Muscle layer of colon (tissue), 2 donors: ENCODE data around the gene C13orf46.

Experiments
- H3K27ac ChIP-seq: one replicate; pipeline ENCODE4 v1.7.0; 2013; ENCODE audit warnings: low read depth, mild to moderate bottlenecking, low read length, moderate library complexity
- H3K27me3 ChIP-seq, 2 donors: one replicate each; pipeline ENCODE4 v1.7.0; 2013; ENCODE audit warnings: low read length in 2 of 2, mild to moderate bottlenecking in 2 of 2; ENCODE audit not compliant: insufficient read depth in 2 of 2, control insufficient read depth in 1 of 2
- H3K36me3 ChIP-seq: one replicate; pipeline ENCODE4 v1.7.0; 2013; ENCODE audit warnings: mild to moderate bottlenecking, low read length; ENCODE audit not compliant: insufficient read depth
- H3K4me1 ChIP-seq: one replicate; pipeline ENCODE4 v1.7.0; 2013; ENCODE audit warnings: mild to moderate bottlenecking, low read length; ENCODE audit not compliant: insufficient read depth
- H3K4me3 ChIP-seq, 2 donors: one replicate each; pipeline ENCODE4 v1.7.0; 2013; ENCODE audit warnings: low read length in 2 of 2, low read depth in 1 of 2, mild to moderate bottlenecking in 1 of 2, moderate library complexity in 1 of 2
- H3K9ac ChIP-seq: one replicate; pipeline ENCODE4 v1.7.0; 2013; ENCODE audit warnings: low read length
- H3K9me3 ChIP-seq: one replicate; pipeline ENCODE4 v1.7.0; 2013; ENCODE audit warnings: mild to moderate bottlenecking, low read length
- donor health status: abdominal sarcoma.
- donor health status: Adenocarcinoma of cecum.

Gene C13orf46

GRCh38 chr13:113946409-113947181 lies 27.3 kb downstream of the C13orf46 start:
- no peak overlapping the region for H3K27ac ChIP-seq
- H3K9ac ChIP-seq, result no peak overlapping the region
- H3K4me3 ChIP-seq, result no peak overlapping the region
- H3K36me3 ChIP-seq, result no peaks in the 10 kb centered on the region
- H3K4me1 ChIP-seq, result peaks cover 5% of the 10 kb centered on the region
- H3K9me3 ChIP-seq, result no peaks in the 10 kb centered on the region
- H3K27me3 ChIP-seq, result peaks cover 0 to 4% of the 10 kb centered on the region in 2 donors

- no peaks in the 10 kb centered on the region for H3K9me3 ChIP-seq
- peaks cover 4% of the 10 kb centered on the region for H3K4me1 ChIP-seq
- H3K27ac ChIP-seq, result no peak overlapping the region
- H3K9ac ChIP-seq, result no peak overlapping the region
- H3K27me3 ChIP-seq, result peaks cover 0 to 4% of the 10 kb centered on the region in 2 donors
- H3K36me3 ChIP-seq, result no peaks in the 10 kb centered on the region
- H3K4me3 ChIP-seq, result no peak overlapping the region
Measured at GRCh38 chr13:113945857-113946408, 27.9 kb downstream of the C13orf46 start.

DNA sequence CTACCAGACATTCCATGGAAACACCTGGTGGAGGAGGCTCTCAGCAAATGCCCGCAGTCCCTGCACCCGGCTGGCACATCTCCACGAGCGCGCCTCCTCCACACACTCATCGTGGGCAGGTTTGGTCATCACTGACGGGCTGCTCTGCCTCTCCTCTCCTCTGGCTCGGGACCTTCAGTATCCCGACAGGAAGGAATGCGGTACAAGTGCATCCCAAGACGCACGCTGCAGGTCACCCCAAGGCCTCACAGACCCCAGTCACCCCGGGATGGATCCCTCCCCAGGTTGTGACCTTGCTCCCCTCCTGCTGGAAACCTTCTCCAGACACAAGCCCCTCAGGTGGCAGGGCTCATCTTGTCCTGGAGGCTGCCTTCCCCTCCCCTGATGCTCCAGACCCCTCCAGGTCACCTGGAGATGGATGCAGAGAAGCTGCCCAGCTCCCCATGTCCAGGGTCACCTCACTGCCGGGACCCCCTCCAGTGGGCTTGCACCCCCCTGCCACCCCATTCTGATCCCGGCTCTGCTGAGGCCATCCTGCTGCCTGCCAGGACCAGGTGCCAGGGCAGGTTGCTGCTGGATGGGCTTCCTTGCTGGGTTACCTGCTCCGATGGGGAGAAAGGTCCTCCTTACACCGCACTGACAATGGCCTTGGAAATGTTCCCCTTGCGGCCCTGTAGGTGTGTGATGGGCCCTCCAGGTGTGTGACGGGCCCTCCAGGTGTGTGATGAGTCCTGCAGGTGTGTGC lies 29.9 kb downstream of the C13orf46 start:
- Histone ChIP-seq H3K9ac (no peak overlapping the region), H3K4me3 (no peak overlapping the region), H3K27me3 (peaks cover 0 to 10% of the 10 kb centered on the region in 2 donors), H3K9me3 (no peaks in the 10 kb centered on the region), H3K4me1 (no peaks in the 10 kb centered on the region), H3K27ac (no peak overlapping the region), H3K36me3 (no peaks in the 10 kb centered on the region)

GRCh38 chr13:113942591-113943103 lies 31.2 kb downstream of the C13orf46 start:
- Histone ChIP-seq H3K27me3 (peaks cover 0 to 16% of the 10 kb centered on the region in 2 donors), H3K9me3 (no peaks in the 10 kb centered on the region), H3K4me3 (no peak overlapping the region), H3K9ac (no peak overlapping the region), H3K36me3 (no peaks in the 10 kb centered on the region), H3K4me1 (no peaks in the 10 kb centered on the region), H3K27ac (no peak overlapping the region)

- H3K9me3 ChIP-seq, result no peaks in the 10 kb centered on the region
- no peaks in the 10 kb centered on the region for H3K4me1 ChIP-seq
- peaks cover 0 to 16% of the 10 kb centered on the region in 2 donors for H3K27me3 ChIP-seq
Measured at GRCh38 chr13:113941571-113942191, 32.2 kb downstream of the C13orf46 start.

DNA sequence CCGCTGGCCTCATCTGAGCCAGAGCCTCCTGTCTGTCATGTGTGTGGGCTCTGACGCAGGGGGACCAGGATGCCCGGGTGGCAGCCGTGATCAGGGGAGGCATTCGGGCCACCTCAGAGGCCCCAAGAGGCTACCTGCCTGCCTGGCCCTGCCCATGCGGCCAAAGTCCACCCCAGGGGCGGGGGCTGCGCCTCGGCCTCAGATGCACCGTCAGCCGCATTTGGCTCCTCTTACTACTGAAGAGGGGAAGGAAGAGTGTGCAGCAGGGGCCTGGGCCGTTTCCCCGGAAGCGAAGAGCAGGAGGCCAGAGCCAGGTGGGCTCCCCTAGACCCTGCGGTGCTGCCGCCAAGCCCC lies 34.0 kb downstream of the C13orf46 start:
- Histone ChIP-seq H3K27ac (no peak overlapping the region), H3K4me3 (no peak overlapping the region), H3K9me3 (no peaks in the 10 kb centered on the region), H3K27me3 (peaks cover 0 to 24% of the 10 kb centered on the region in 2 donors), H3K4me1 (no peaks in the 10 kb centered on the region), H3K36me3 (no peaks in the 10 kb centered on the region), H3K9ac (no peak overlapping the region)

More at GRCh38 chr13:113941571-113942191, 32.2 kb downstream of the C13orf46 start:
- Histone ChIP-seq H3K4me3 (no peak overlapping the region), H3K9ac (no peak overlapping the region), H3K36me3 (no peaks in the 10 kb centered on the region), H3K27ac (no peak overlapping the region)

DNA sequence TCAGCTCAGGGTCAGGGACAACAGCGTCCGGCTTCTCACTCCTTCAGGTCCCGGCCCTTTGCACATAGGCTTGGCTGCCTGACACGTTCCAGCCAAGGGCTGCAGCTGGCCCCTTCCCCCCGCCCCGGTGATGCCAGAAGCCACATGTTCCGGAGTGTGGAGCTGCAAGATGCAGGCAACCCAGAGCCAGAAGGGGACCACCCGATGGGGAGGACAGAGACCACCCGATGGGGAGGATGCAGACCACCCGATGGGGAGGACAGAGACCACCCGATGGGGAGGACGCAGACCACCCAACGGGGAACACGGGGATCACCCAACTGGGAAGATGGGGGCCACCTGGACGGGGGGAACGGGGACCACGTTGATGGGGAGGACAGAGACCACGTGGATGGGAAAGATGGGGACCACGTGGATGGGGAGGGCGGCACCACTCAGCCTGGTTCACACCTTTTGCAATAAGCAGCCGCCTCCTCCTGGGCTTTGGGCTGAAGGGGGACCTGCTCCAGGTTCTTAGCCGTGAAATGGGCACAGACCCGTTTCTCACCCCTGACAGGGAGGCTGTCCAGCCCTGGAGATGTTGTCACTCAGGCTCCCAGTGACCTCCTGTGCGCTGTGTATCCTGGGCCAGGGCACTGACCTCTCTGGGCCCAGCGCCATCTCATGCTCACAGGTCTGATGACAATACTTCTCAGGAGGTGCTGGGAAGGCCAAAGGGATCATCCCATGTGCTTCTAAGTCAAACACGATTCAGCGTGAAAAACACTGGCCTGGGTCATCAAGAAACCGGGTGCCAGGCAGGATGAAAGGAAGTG lies 34.5 kb downstream of the C13orf46 start:
- H3K36me3 ChIP-seq, result no peaks in the 10 kb centered on the region
- H3K27me3 ChIP-seq, result peaks cover 0 to 27% of the 10 kb centered on the region in 2 donors
- no peaks in the 10 kb centered on the region for H3K4me1 ChIP-seq
- H3K4me3 ChIP-seq, result no peak overlapping the region
- H3K9ac ChIP-seq, result no peak overlapping the region
- no peaks in the 10 kb centered on the region for H3K9me3 ChIP-seq
- no peak overlapping the region for H3K27ac ChIP-seq

GRCh38 chr13:113938716-113939115 lies 35.2 kb downstream of the C13orf46 start:
- Histone ChIP-seq H3K27ac (no peak overlapping the region), H3K27me3 (peaks cover 0 to 28% of the 10 kb centered on the region in 2 donors), H3K4me1 (no peaks in the 10 kb centered on the region), H3K9ac (no peak overlapping the region), H3K4me3 (no peak overlapping the region), H3K9me3 (no peaks in the 10 kb centered on the region), H3K36me3 (no peaks in the 10 kb centered on the region)

DNA sequence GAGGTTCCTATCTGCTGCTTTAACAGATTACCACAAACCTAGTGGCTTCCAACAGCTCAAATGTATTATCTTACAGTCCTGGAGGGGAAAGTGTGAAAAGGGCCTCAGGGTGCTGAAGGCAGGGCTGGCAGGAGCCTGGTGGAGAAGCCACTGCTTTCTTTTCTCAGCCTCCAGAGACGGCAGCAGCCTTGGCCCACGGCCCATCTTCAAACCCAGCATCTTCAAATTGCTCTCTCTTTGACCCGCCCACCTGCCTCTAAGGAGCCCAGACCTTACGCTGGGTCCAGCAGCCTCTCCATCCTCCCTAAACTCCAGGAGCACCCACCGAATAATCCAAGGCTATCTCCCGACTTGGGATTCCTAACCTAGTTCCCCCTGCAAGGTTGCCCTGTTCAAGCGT lies 35.6 kb downstream of the C13orf46 start:
- Histone ChIP-seq H3K9me3 (no peaks in the 10 kb centered on the region), H3K9ac (no peak overlapping the region), H3K27ac (no peak overlapping the region), H3K4me3 (no peak overlapping the region), H3K36me3 (no peaks in the 10 kb centered on the region), H3K27me3 (peaks cover 0 to 28% of the 10 kb centered on the region in 2 donors), H3K4me1 (no peaks in the 10 kb centered on the region)

- Histone ChIP-seq H3K9ac (no peak overlapping the region), H3K27me3 (peaks cover 0 to 28% of the 10 kb centered on the region in 2 donors)
Measured at GRCh38 chr13:113937527-113938180, 36.2 kb downstream of the C13orf46 start.

More at GRCh38 chr13:113937527-113938180, 36.2 kb downstream of the C13orf46 start:
- Histone ChIP-seq H3K4me3 (no peak overlapping the region), H3K27ac (no peak overlapping the region), H3K36me3 (no peaks in the 10 kb centered on the region), H3K4me1 (no peaks in the 10 kb centered on the region), H3K9me3 (no peaks in the 10 kb centered on the region)
